Measurements from ENCODE around the gene RANBP17. TPM values are rescaled to one million over a fixed set of nuclear protein-coding genes. Genes with fewer than 3 reads are reported as not detected.
"Not testable (repeated sequence)": the region's sequence is repeated elsewhere in the genome, so short reads cannot be mapped to it uniquely, and the experiment has no call there.

RANBP17 gene
- total and polyA plus RNA-seq, 2 donors (not counting 1 experiment from before 2014, with no cell fraction given), result 3.1 to 3.5 TPM

GRCh38 chr5:171029401-171029800 is 167.6 kb downstream of the RANBP17 start:
- no peaks in the 10 kb centered on the region for H3K4me1 ChIP-seq (ENCODE audit: control insufficient read depth, extremely low read depth, insufficient read depth, low read length)
- no peaks in the 10 kb centered on the region for H3K27me3 ChIP-seq (ENCODE audit: control insufficient read depth, insufficient read depth, low read length)
- no peaks in the 10 kb centered on the region for H3K79me2 ChIP-seq (ENCODE audit: control insufficient read depth, insufficient read depth, low read length)
- no peaks in the 10 kb centered on the region for H3K36me3 ChIP-seq (ENCODE audit: control insufficient read depth, insufficient read depth, low read length)
- DNase-seq (ENCODE audit: low read depth in 2 of 2), result no peak
- no peak overlapping the region for H3K27ac ChIP-seq (ENCODE audit: insufficient read depth, low read length)
- TF ChIP-seq, protein P1, sequence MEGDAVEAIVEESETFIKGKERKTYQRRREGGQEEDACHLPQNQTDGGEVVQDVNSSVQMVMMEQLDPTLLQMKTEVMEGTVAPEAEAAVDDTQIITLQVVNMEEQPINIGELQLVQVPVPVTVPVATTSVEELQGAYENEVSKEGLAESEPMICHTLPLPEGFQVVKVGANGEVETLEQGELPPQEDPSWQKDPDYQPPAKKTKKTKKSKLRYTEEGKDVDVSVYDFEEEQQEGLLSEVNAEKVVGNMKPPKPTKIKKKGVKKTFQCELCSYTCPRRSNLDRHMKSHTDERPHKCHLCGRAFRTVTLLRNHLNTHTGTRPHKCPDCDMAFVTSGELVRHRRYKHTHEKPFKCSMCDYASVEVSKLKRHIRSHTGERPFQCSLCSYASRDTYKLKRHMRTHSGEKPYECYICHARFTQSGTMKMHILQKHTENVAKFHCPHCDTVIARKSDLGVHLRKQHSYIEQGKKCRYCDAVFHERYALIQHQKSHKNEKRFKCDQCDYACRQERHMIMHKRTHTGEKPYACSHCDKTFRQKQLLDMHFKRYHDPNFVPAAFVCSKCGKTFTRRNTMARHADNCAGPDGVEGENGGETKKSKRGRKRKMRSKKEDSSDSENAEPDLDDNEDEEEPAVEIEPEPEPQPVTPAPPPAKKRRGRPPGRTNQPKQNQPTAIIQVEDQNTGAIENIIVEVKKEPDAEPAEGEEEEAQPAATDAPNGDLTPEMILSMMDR (conservative IDR thresholded peaks at IDR 0.05 in 1 of 2, IDR thresholded peaks at IDR 0.05 in 1 of 2; ENCODE audit: low read depth in 1 of 2, low read length in 2 of 2), result no peak
- TF ChIP-seq EZH2 (IDR thresholded peaks at IDR 0.05; ENCODE audit: low read length, missing control alignments), result no peak
- no peaks in the 10 kb centered on the region for H4K20me1 ChIP-seq (ENCODE audit: control insufficient read depth, extremely low read depth, insufficient read depth, low read length)
- H3K9me3 ChIP-seq (ENCODE audit: control insufficient read depth, insufficient read depth, low read depth, low read length), result no peaks in the 10 kb centered on the region
- H3K9ac ChIP-seq (ENCODE audit: insufficient read depth, low read length), result no peak overlapping the region
- H3K4me3 ChIP-seq (replicated peaks in 1 of 4; ENCODE audit: control extremely low read depth in 1 of 4, insufficient read depth in 1 of 4, low read depth in 3 of 4, low read length in 4 of 4), result no peak overlapping the region
- H3K4me2 ChIP-seq (ENCODE audit: extremely low read depth, insufficient read depth, low read length), result no peak overlapping the region
- no peak overlapping the region for H2AFZ ChIP-seq (ENCODE audit: low read length)

GRCh38 chr5:171031977-171032376 is 170.2 kb downstream of the RANBP17 start:
- TF ChIP-seq, protein P1 (conservative IDR thresholded peaks at IDR 0.05 in 1 of 2, IDR thresholded peaks at IDR 0.05 in 1 of 2; ENCODE audit: low read depth in 1 of 2, low read length in 2 of 2), result no peak
- no peak for TF ChIP-seq EZH2 (IDR thresholded peaks at IDR 0.05; ENCODE audit: low read length, missing control alignments)
- Histone ChIP-seq H3K4me2 (ENCODE audit: extremely low read depth, insufficient read depth, low read length) (no peak overlapping the region), H3K4me3 (replicated peaks in 1 of 4; ENCODE audit: control extremely low read depth in 1 of 4, insufficient read depth in 1 of 4, low read depth in 3 of 4, low read length in 4 of 4) (no peak overlapping the region), H3K79me2 (ENCODE audit: control insufficient read depth, insufficient read depth, low read length) (no peaks in the 10 kb centered on the region), H3K9ac (ENCODE audit: insufficient read depth, low read length) (no peak overlapping the region), H4K20me1 (ENCODE audit: control insufficient read depth, extremely low read depth, insufficient read depth, low read length) (no peaks in the 10 kb centered on the region), H3K9me3 (ENCODE audit: control insufficient read depth, insufficient read depth, low read depth, low read length) (no peaks in the 10 kb centered on the region), H3K27ac (ENCODE audit: insufficient read depth, low read length) (no peak overlapping the region), H2AFZ (ENCODE audit: low read length) (no peak overlapping the region), H3K36me3 (ENCODE audit: control insufficient read depth, insufficient read depth, low read length) (no peaks in the 10 kb centered on the region), H3K4me1 (ENCODE audit: control insufficient read depth, extremely low read depth, insufficient read depth, low read length) (no peaks in the 10 kb centered on the region), H3K27me3 (ENCODE audit: control insufficient read depth, insufficient read depth, low read length) (no peaks in the 10 kb centered on the region)
- DNase-seq (ENCODE audit: low read depth in 2 of 2), result no peak

DNA sequence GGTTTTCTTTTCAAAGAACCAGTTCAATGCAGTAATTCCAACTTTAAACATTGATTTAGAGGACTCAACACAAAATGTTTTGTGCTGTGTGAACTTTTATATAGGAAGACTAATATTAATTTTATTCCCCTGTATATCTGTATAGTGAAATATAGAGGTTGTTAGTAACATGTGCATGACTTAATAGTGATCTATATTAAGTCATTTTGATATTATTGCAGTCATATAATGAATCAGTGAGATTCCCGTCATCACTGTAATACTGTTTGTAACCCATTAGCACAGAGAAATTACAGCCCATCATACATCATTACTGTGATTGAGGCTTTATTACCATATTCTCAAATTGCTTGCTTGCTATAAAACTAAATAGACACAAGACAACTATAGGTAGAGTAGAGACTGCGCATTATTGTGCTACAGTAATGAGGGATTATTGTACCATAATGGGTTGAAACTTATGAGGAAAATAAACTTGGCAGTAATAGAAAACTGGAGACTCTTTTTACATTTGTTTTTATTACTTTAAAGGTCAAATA is 170.7 kb downstream of the RANBP17 start:
- no peak overlapping the region for H2AFZ ChIP-seq (ENCODE audit: low read length)
- H3K4me3 ChIP-seq (replicated peaks in 1 of 4; ENCODE audit: control extremely low read depth in 1 of 4, insufficient read depth in 1 of 4, low read depth in 3 of 4, low read length in 4 of 4), result no peak overlapping the region
- no peak overlapping the region for H3K4me2 ChIP-seq (ENCODE audit: extremely low read depth, insufficient read depth, low read length)
- H3K27ac ChIP-seq (ENCODE audit: insufficient read depth, low read length), result no peak overlapping the region
- H3K4me1 ChIP-seq (ENCODE audit: control insufficient read depth, extremely low read depth, insufficient read depth, low read length), result no peaks in the 10 kb centered on the region
- no peaks in the 10 kb centered on the region for H3K27me3 ChIP-seq (ENCODE audit: control insufficient read depth, insufficient read depth, low read length)
- no peak for DNase-seq (ENCODE audit: low read depth in 2 of 2)
- TF ChIP-seq, protein P1 (conservative IDR thresholded peaks at IDR 0.05 in 1 of 2, IDR thresholded peaks at IDR 0.05 in 1 of 2; ENCODE audit: low read depth in 1 of 2, low read length in 2 of 2), result no peak
- no peak for TF ChIP-seq EZH2 (IDR thresholded peaks at IDR 0.05; ENCODE audit: low read length, missing control alignments)
- no peak overlapping the region for H3K9ac ChIP-seq (ENCODE audit: insufficient read depth, low read length)
- no peaks in the 10 kb centered on the region for H3K79me2 ChIP-seq (ENCODE audit: control insufficient read depth, insufficient read depth, low read length)
- no peaks in the 10 kb centered on the region for H4K20me1 ChIP-seq (ENCODE audit: control insufficient read depth, extremely low read depth, insufficient read depth, low read length)
- H3K9me3 ChIP-seq (ENCODE audit: control insufficient read depth, insufficient read depth, low read depth, low read length), result no peaks in the 10 kb centered on the region
- H3K36me3 ChIP-seq (ENCODE audit: control insufficient read depth, insufficient read depth, low read length), result no peaks in the 10 kb centered on the region

DNA sequence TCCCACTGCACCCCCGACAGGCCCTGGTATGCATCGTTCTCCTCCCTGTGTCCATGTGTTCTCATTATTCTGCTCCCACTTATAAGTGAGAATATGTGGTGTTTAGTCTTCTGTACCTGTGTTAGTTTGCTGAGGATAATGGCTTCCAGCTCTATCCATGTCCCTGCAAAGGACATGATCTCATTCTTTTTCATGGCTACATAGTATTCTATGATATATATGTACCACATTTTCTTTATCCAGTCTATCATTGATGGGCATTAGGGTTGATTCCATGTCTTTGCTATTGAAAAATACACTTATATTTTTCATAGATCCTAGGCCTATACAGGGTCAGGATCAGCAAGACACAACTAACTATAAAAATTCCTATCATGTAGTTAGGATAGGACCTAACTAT is 180.1 kb downstream of the RANBP17 start:
- H3K4me1 ChIP-seq (ENCODE audit: control insufficient read depth, extremely low read depth, insufficient read depth, low read length); H3K4me2 ChIP-seq (ENCODE audit: extremely low read depth, insufficient read depth, low read length); H3K27ac ChIP-seq (ENCODE audit: insufficient read depth, low read length); H3K4me3 ChIP-seq (replicated peaks in 1 of 4; ENCODE audit: control extremely low read depth in 1 of 4, insufficient read depth in 1 of 4, low read depth in 3 of 4, low read length in 4 of 4); H3K27me3 ChIP-seq (ENCODE audit: control insufficient read depth, insufficient read depth, low read length); H4K20me1 ChIP-seq (ENCODE audit: control insufficient read depth, extremely low read depth, insufficient read depth, low read length); H3K9ac ChIP-seq (ENCODE audit: insufficient read depth, low read length); DNase-seq (ENCODE audit: low read depth in 2 of 2); H2AFZ ChIP-seq (ENCODE audit: low read length); H3K9me3 ChIP-seq (ENCODE audit: control insufficient read depth, insufficient read depth, low read depth, low read length); H3K79me2 ChIP-seq (ENCODE audit: control insufficient read depth, insufficient read depth, low read length); H3K36me3 ChIP-seq (ENCODE audit: control insufficient read depth, insufficient read depth, low read length): not testable (repeated sequence)

Data from fibroblast of lung (primary cell).